GM19240 (cell line): ENCODE measurements around the gene RNF224.
A peak's percentile ranks its signal among the peaks of the same experiment; 100 is the strongest.

Source experiments
- DNase-seq: peaks from one replicate; pipeline ENCODE4 v3.0.0; 2011; ENCODE audit warnings: low spot score; ENCODE audit not compliant: insufficient read length

Gene RNF224

GRCh38 chr9:137214620-137215019 lies 12.7 kb upstream of the RNF224 start:
- no peak for DNase-seq

- DNase-seq: no peak
Observed at GRCh38 chr9:137215196-137215986, 11.9 kb upstream of the RNF224 start.

- DNase-seq: no peak
Observed at GRCh38 chr9:137216188-137216965, 10.9 kb upstream of the RNF224 start.

- DNase-seq: no peak
Observed at GRCh38 chr9:137217276-137218211, 9.8 kb upstream of the RNF224 start.

GRCh38 chr9:137218212-137218753 lies 9.0 kb upstream of the RNF224 start:
- no peak for DNase-seq

GRCh38 chr9:137218754-137219271 lies 8.5 kb upstream of the RNF224 start:
- DNase-seq: no peak

- DNase-seq: no peak
Observed at GRCh38 chr9:137219757-137220316, 7.5 kb upstream of the RNF224 start.

- no peak for DNase-seq
Observed at GRCh38 chr9:137220317-137221094, 6.8 kb upstream of the RNF224 start.

- no peak for DNase-seq
Observed at GRCh38 chr9:137221095-137221505, 6.2 kb upstream of the RNF224 start.

GRCh38 chr9:137221506-137222111 lies 5.7 kb upstream of the RNF224 start:
- no peak for DNase-seq

GRCh38 chr9:137222190-137223077 lies 4.9 kb upstream of the RNF224 start, which contains the start of gene RNF208:
Gene RNF208, minus strand, starts transcription at chr9:137222240. Its CDS starts 1,028 bp downstream, at chr9:137221212.
- no peak for DNase-seq

GRCh38 chr9:137223078-137223970 lies 4.0 kb upstream of the RNF224 start:
- DNase-seq: peak; percentile 100

GRCh38 chr9:137224830-137225694 lies 2.2 kb upstream of the RNF224 start, which contains the start of gene CYSRT1:
Gene CYSRT1, plus strand, starts transcription at chr9:137225174. Its CDS starts 448 bp downstream, at chr9:137225622.
- no peak for DNase-seq

GRCh38 chr9:137225699-137226331 lies 1.5 kb upstream of the RNF224 start:
- no peak for DNase-seq

- no peak for DNase-seq
Observed at GRCh38 chr9:137226338-137227053, 806 bp upstream of the RNF224 start.
